ENCODE results near the gene TMEM63B.

DNA sequence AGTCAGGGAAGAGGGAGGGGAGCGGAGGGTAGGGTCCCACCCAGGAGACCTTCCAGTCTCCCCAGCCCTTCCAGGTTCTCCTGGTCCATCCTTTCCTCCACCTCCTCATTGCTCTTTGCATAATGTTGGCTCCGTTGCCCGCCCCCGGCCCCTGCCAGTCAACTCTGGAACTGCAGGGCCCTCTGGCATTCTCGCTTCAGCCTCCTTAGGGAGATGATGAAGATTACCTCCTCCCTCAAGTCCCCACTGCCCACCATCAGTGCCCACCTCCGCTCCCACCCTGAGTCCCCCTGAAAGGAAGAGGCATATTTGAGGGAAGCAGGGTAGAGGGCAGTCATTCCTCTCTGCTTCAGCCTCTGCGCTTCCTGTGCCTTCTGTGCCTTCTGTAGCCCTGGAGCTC is 8.5 kb downstream of the TMEM63B start:
- TF ChIP-seq CTCF (IDR thresholded peaks at IDR 0.05; ENCODE audit: control extremely low read depth in 1 of 3, insufficient read depth in 1 of 3, low read depth in 1 of 3, low read length in 3 of 3) (peak in 2 of 3 experiments; percentile 14; a peak in 2 of 4 replicates), CREB1 (IDR thresholded peaks at IDR 0.05) (no peak), EZH2 (IDR thresholded peaks at IDR 0.05; ENCODE audit: low read depth, low read length, severe bottlenecking) (no peak), HDAC6 (IDR thresholded peaks at IDR 0.05; ENCODE audit: low read depth, low read length) (no peak), EP300 (IDR thresholded peaks at IDR 0.05; ENCODE audit: borderline replicate concordance in 1 of 2, low read depth in 2 of 2, low read length in 2 of 2) (no peak), TEAD4 (IDR thresholded peaks at IDR 0.05; ENCODE audit: low read depth, low read length) (no peak)

Data from H1 (cell line).